Measurements from ENCODE around the gene KRIT1.

- TF ChIP-seq CTCF (IDR thresholded peaks at IDR 0.05; ENCODE audit: low read depth, low read length, poor library complexity, severe bottlenecking) (no peak), EZH2phosphoT487 (IDR thresholded peaks at IDR 0.05; ENCODE audit: borderline replicate concordance, low read length) (no peak)
Measured at GRCh38 chr7:92206672-92207071, 39.0 kb downstream of the KRIT1 start.
